PFSK-1 (cell line): ENCODE results near the gene TANGO6.

Experiments used
- FOXP2 ChIP-seq: optimal IDR thresholded peaks from 2 replicates; pipeline ENCODE3; 2011; ENCODE audit warnings: borderline replicate concordance, control low read depth, inconsistent platforms; ENCODE audit not compliant: insufficient read depth; ENCODE audit errors: extremely low read length, extremely low read depth
- POLR2AphosphoS5 ChIP-seq: IDR thresholded peaks from 2 replicates; pipeline ENCODE4 v1.6.1; 2012; ENCODE audit warnings: low read depth, mild to moderate bottlenecking, control low read depth, low read length, moderate library complexity
- REST ChIP-seq, 2 experiments: IDR thresholded peaks; 2 replicates each; pipeline versions ENCODE4 v1.6.1 to v1.8.0; 2011 to 2012; ENCODE audit warnings: low read depth in 2 of 2, low read length in 2 of 2, control low read depth in 1 of 2, inconsistent platforms in 1 of 2, mild to moderate bottlenecking in 1 of 2, moderate library complexity in 1 of 2; ENCODE audit not compliant: insufficient read depth in 1 of 2
- SIN3A ChIP-seq: IDR thresholded peaks from 2 replicates; pipeline ENCODE4 v1.6.1; 2012; ENCODE audit warnings: mild to moderate bottlenecking, low read length, moderate library complexity, borderline replicate concordance; ENCODE audit not compliant: insufficient read depth
- TAF1 ChIP-seq: IDR thresholded peaks from 2 replicates; pipeline ENCODE4 v1.6.1; 2012; ENCODE audit warnings: low read length, control low read depth, borderline replicate concordance; ENCODE audit not compliant: insufficient read depth

GRCh38 chr16:68997564-68997963 lies 154.2 kb downstream of the TANGO6 start:
- TF ChIP-seq TAF1 (no peak), POLR2AphosphoS5 (no peak), SIN3A (no peak), FOXP2 (no peak), REST (IDR thresholded peaks at IDR 0.05; ENCODE audit: insufficient read depth in 1 of 2, low read depth in 2 of 2, low read length in 2 of 2) (no peak)
